ENCODE measurements around the gene FSTL5.
"Not testable (repeated sequence)": the region's sequence is repeated elsewhere in the genome, so short reads cannot be mapped to it uniquely, and the experiment has no call there.

The FSTL5 gene

DNA sequence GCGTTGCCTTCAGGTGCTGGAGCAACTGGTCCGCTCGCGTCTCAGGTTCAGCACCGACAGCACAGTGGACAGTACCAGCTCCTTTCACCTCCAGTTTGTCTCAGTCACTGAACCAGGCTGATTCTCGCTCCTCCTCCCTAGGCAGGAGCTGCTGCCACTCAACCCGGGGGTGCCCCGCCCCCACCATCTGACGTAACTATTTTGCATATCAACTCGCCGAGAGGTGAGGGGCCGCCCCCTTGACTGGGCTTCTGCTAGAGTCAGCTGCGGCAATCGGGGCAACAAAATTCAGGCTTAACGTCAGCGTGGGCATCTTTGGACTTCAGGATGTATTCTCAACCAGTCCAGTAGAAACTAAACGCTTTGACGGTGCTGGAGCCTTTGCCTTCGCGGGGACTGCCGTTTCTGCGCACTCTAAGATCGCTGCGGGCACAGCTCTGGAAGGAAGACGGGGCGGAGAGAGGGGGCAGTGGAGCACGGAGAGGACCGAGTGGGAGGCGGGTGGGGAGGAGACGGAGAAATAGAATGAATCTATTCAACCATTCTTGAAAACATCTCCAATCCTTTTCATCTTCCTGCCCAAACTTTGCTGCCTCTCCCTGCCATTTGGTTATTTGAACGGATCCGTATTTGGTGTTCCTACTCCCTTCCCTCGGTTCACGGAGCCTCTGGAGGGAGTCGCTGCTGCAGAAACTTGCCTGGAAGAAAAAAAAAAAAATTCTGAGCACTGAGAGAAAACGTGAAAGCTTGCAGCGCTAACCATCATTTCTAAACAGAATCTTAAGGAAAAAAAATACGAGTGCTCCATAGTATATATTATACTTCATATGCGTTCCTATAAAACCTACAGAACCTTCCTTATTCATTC, at the start of gene FSTL5:
TSS of gene FSTL5 (minus strand) at position 109 of the 868 bp plus-strand sequence. CDS start 52,604 bp downstream, outside the sequence.
- Histone ChIP-seq H3K27ac (ENCODE audit: low read depth, low read length) (no peak within 1 kb of the TSS), H3K4me3 (ENCODE audit: low read depth, low read length) (peak within 1 kb of the TSS; percentile 94), H3K36me3 (ENCODE audit: control insufficient read depth, insufficient read depth, low read length) (no peaks in the 10 kb centered on the region), H3K4me1 (ENCODE audit: control insufficient read depth, insufficient read depth, low read length) (peaks cover 7% of the 10 kb centered on the region), H3K27me3 (ENCODE audit: control insufficient read depth, insufficient read depth, low read length) (no peaks in the 10 kb centered on the region), H3K9me3 (ENCODE audit: control insufficient read depth, insufficient read depth, low read length) (no peaks in the 10 kb centered on the region), H3K9ac (ENCODE audit: low read depth, low read length) (peak within 1 kb of the TSS; percentile 74)

DNA sequence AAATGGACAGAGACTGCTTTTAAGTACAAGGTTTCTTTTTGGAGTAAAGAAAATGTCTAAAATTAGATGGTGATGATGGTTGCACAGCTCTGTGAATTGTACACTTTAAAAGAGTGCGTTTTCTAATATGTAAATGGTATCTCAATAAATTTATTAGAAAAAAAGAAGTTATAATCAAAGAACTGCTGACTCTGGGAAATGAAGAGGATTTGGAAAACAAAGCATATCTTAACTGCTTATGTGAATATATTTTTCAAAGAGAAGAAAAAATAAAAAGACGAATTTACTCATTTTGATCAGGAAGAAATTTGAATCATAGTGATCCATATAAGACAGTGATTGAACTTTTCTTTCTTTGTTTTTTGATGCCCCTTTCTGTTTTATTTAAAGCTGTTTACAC, 45.9 kb upstream of the FSTL5 start:
- Histone ChIP-seq H3K27me3 (ENCODE audit: control insufficient read depth, insufficient read depth, low read length) (no peaks in the 10 kb centered on the region), H3K36me3 (ENCODE audit: control insufficient read depth, insufficient read depth, low read length) (no peaks in the 10 kb centered on the region), H3K27ac (ENCODE audit: low read depth, low read length) (no peak overlapping the region), H3K9me3 (ENCODE audit: control insufficient read depth, insufficient read depth, low read length) (no peaks in the 10 kb centered on the region), H3K4me1 (ENCODE audit: control insufficient read depth, insufficient read depth, low read length) (no peaks in the 10 kb centered on the region), H3K9ac (ENCODE audit: low read depth, low read length) (no peak overlapping the region), H3K4me3 (ENCODE audit: low read depth, low read length) (no peak overlapping the region)

DNA sequence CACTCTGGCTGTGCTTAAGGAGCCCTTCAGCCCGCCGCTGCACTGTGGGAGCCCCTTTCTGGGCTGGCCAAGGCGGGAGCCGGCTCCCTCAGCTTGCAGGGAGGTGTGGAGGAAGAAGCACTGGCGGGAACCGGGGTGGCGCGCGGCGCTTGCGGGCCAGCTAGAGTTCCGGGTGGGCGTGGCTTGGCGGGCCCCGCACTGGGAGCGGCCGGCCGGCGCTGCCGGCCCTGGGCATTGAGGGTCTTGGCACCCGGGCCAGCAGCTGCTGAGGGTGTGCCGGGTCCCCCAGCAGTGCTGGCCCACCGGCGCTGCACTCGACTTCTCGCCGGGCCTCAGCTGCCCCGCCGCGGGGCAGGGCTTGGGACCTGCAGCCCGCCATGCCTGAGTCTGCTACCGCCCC, 39.7 kb upstream of the FSTL5 start:
- not testable (repeated sequence) for H3K9ac ChIP-seq (ENCODE audit: low read depth, low read length); H3K27ac ChIP-seq (ENCODE audit: low read depth, low read length); H3K9me3 ChIP-seq (ENCODE audit: control insufficient read depth, insufficient read depth, low read length); H3K4me1 ChIP-seq (ENCODE audit: control insufficient read depth, insufficient read depth, low read length); H3K4me3 ChIP-seq (ENCODE audit: low read depth, low read length); H3K27me3 ChIP-seq (ENCODE audit: control insufficient read depth, insufficient read depth, low read length); H3K36me3 ChIP-seq (ENCODE audit: control insufficient read depth, insufficient read depth, low read length)

DNA sequence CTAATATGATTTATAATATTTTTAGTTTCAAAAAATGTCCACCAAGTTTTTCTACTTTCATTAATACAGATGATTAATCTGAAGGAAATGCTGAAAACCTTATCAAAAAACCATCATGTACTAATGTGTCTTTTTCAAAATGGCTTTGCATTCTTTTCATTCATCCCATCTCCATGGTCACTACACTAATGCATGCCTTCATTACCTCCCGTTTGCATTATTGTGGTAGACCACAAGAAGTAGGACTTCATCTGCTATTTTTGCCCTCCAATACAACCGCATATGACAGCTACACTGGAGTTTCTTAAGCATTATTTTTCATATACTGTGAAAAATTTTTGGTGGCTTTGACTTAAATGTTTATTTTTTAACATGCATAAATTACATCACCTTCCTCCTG, 37.9 kb upstream of the FSTL5 start:
- Histone ChIP-seq H3K4me1 (ENCODE audit: control insufficient read depth, insufficient read depth, low read length) (no peaks in the 10 kb centered on the region), H3K9ac (ENCODE audit: low read depth, low read length) (no peak overlapping the region), H3K36me3 (ENCODE audit: control insufficient read depth, insufficient read depth, low read length) (no peaks in the 10 kb centered on the region), H3K27ac (ENCODE audit: low read depth, low read length) (no peak overlapping the region), H3K9me3 (ENCODE audit: control insufficient read depth, insufficient read depth, low read length) (no peaks in the 10 kb centered on the region), H3K4me3 (ENCODE audit: low read depth, low read length) (no peak overlapping the region), H3K27me3 (ENCODE audit: control insufficient read depth, insufficient read depth, low read length) (no peaks in the 10 kb centered on the region)

DNA sequence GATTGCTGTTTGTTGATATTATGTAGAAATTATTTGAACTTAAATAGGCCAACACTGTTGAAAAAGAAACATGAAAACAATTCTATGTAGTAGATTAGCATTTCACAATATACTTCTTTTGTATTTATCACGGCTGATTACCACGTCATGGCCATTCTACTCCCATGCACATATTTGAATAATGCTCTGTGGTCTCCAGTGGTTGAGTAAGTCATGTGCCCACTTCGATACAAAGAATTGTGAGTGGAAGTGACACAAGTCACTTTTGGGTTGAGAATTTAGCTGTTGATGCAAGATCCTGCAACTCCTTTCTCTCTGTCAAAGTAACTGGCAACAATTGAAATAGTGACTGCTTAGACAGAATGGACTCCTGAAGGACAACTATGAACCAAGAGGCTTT, 6.7 kb upstream of the FSTL5 start:
- H3K27ac ChIP-seq (ENCODE audit: low read depth, low read length), result no peak overlapping the region
- no peaks in the 10 kb centered on the region for H3K27me3 ChIP-seq (ENCODE audit: control insufficient read depth, insufficient read depth, low read length)
- no peak overlapping the region for H3K4me3 ChIP-seq (ENCODE audit: low read depth, low read length)
- H3K4me1 ChIP-seq (ENCODE audit: control insufficient read depth, insufficient read depth, low read length), result no peaks in the 10 kb centered on the region
- no peaks in the 10 kb centered on the region for H3K9me3 ChIP-seq (ENCODE audit: control insufficient read depth, insufficient read depth, low read length)
- no peak overlapping the region for H3K9ac ChIP-seq (ENCODE audit: low read depth, low read length)
- no peaks in the 10 kb centered on the region for H3K36me3 ChIP-seq (ENCODE audit: control insufficient read depth, insufficient read depth, low read length)

DNA sequence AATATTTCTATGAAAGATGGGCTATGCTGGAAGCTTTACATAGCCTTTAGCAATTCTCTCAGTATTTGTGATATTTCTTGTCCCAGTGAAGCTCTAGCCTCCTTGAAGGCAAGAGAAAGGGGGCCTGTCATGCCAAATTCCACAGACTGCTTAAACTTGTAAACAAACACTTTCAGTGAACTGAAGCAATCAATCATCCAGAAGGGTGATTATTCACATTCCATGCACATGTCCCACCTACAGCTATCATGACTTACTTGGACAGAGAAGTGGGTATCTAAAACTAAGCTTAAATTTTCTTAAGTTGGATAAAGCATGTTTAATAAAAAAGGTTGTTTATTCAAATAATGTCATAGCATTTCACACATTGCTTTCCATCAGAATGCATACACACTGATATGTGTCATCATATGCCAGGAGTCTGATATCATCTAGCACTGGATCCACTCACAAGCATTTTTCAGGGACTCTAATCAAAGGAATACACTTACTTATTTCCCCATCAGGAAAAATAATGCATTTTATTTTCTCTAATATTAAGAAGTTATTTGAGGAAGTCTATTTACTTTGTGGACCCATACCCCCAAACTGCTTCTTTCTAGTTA, 1.2 kb upstream of the FSTL5 start:
- H3K4me1 ChIP-seq (ENCODE audit: control insufficient read depth, insufficient read depth, low read length), result peaks cover 7% of the 10 kb centered on the region
- H3K36me3 ChIP-seq (ENCODE audit: control insufficient read depth, insufficient read depth, low read length), result no peaks in the 10 kb centered on the region
- no peak overlapping the region for H3K9ac ChIP-seq (ENCODE audit: low read depth, low read length)
- H3K27ac ChIP-seq (ENCODE audit: low read depth, low read length), result no peak overlapping the region
- H3K27me3 ChIP-seq (ENCODE audit: control insufficient read depth, insufficient read depth, low read length), result no peaks in the 10 kb centered on the region
- H3K9me3 ChIP-seq (ENCODE audit: control insufficient read depth, insufficient read depth, low read length), result no peaks in the 10 kb centered on the region
- 0 out of 2 replicates have a peak overlapping the region, but pooled peaks have one; percentile 94 for H3K4me3 ChIP-seq (ENCODE audit: low read depth, low read length)

DNA sequence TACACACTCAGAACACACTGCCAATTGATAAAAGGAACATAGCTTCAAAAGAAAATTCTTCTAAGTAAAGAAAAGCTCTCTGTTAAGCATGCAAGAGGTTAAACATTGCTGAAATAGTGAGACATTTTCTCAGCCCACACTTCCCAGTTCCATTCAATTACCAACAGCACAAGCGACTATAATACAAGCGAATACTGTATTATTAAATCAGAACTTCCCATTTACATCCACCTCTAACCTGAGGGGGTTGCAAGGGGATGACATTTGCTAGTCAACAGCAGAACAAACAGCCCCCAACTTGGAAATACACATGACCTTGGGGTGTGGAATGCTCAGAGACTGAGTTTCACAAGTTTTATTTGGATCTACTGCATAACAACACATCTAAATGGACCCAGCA, 1.1 kb downstream of the FSTL5 start:
- Histone ChIP-seq H3K4me3 (ENCODE audit: low read depth, low read length) (no peak overlapping the region), H3K27ac (ENCODE audit: low read depth, low read length) (no peak overlapping the region), H3K9me3 (ENCODE audit: control insufficient read depth, insufficient read depth, low read length) (no peaks in the 10 kb centered on the region), H3K27me3 (ENCODE audit: control insufficient read depth, insufficient read depth, low read length) (no peaks in the 10 kb centered on the region), H3K36me3 (ENCODE audit: control insufficient read depth, insufficient read depth, low read length) (no peaks in the 10 kb centered on the region), H3K9ac (ENCODE audit: low read depth, low read length) (no peak overlapping the region), H3K4me1 (ENCODE audit: control insufficient read depth, insufficient read depth, low read length) (peaks cover 13% of the 10 kb centered on the region)

DNA sequence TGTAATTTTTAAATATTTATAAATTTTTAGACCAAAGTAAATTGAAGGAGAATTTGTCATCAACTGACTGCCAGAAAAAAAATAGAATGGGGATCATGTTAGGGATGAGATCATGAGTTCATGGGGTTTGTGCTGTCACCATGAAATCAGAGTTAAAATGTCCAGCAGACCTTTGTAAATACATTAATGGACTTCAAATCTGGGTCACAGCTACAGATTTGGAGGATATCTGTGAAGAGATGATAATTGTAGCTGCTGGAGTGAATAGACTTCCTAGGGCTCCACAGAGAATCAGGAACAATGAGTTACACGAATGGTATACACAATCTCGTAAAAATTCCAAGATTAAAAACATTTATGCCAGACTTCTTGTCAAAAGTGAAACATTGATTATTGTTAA, 6.6 kb downstream of the FSTL5 start:
- Histone ChIP-seq H3K27me3 (ENCODE audit: control insufficient read depth, insufficient read depth, low read length) (no peaks in the 10 kb centered on the region), H3K4me3 (ENCODE audit: low read depth, low read length) (no peak overlapping the region), H3K27ac (ENCODE audit: low read depth, low read length) (no peak overlapping the region), H3K9me3 (ENCODE audit: control insufficient read depth, insufficient read depth, low read length) (no peaks in the 10 kb centered on the region), H3K9ac (ENCODE audit: low read depth, low read length) (no peak overlapping the region), H3K36me3 (ENCODE audit: control insufficient read depth, insufficient read depth, low read length) (no peaks in the 10 kb centered on the region), H3K4me1 (ENCODE audit: control insufficient read depth, insufficient read depth, low read length) (peaks cover 11% of the 10 kb centered on the region; the same call in 1 of the 2 replicates)

DNA sequence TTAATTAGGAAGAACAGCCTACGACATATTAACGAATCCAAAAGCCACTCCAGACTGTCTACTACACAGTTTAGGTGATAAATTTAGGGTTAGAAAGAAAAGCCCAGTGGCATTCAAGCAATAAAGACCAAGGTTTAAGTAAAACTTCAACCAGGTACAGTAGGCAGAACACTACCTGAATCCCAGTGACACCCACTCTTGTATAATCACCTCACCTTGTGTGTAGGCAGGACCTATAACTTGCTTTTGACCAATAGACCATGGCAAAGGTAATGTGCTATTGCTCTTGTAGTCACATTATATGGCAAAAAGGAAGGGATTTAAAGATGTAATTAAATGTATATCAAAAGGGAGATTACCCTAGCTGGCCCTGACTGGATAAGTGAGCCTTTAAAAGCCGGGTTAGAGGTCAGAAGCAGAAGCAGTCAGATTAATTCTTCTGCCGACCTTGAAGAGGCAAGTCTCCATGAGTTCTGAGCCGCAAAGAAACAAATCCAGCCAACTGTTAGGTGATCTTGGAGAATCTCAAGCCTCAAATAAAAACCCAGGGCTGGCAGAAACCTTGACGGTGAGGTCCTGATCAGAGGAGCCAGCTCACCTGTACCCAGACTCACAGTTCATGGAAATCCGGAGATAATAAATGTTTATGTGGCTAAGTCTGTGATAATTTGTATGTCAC, 8.8 kb downstream of the FSTL5 start:
- Histone ChIP-seq H3K27ac (ENCODE audit: low read depth, low read length) (no peak overlapping the region), H3K36me3 (ENCODE audit: control insufficient read depth, insufficient read depth, low read length) (no peaks in the 10 kb centered on the region), H3K4me1 (ENCODE audit: control insufficient read depth, insufficient read depth, low read length) (peaks cover 14% of the 10 kb centered on the region; the same call in 1 of the 2 replicates)

DNA sequence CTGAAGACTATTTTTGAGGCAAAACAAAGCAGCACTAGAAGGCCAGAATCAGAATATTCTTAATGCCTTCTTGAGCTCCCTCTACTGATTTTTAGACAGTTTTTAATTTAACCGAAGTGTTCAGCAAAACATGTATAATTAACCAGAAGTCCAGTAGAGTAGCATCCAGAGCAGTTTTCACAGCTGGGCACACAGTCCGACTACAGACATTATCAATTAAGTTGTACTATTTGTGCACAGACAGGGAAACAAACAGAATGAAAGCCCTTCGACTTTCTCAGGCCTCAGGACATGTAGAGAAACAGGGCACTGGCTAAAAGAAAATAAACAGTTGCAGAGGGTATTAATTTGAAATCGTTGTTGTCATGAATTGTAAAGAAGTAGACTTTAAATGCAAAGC, 11.9 kb downstream of the FSTL5 start:
- H3K27ac ChIP-seq (ENCODE audit: low read depth, low read length), result no peak overlapping the region
- H3K36me3 ChIP-seq (ENCODE audit: control insufficient read depth, insufficient read depth, low read length), result no peaks in the 10 kb centered on the region
- H3K27me3 ChIP-seq (ENCODE audit: control insufficient read depth, insufficient read depth, low read length), result no peaks in the 10 kb centered on the region
- no peak overlapping the region for H3K9ac ChIP-seq (ENCODE audit: low read depth, low read length)
- no peak overlapping the region for H3K4me3 ChIP-seq (ENCODE audit: low read depth, low read length)
- peaks cover 3% of the 10 kb centered on the region; the same call in 1 of the 2 replicates for H3K4me1 ChIP-seq (ENCODE audit: control insufficient read depth, insufficient read depth, low read length)
- no peaks in the 10 kb centered on the region for H3K9me3 ChIP-seq (ENCODE audit: control insufficient read depth, insufficient read depth, low read length)

More for the DNA sequence above, 8.8 kb downstream of the FSTL5 start:
- no peak overlapping the region for H3K4me3 ChIP-seq (ENCODE audit: low read depth, low read length)
- no peaks in the 10 kb centered on the region for H3K27me3 ChIP-seq (ENCODE audit: control insufficient read depth, insufficient read depth, low read length)
- no peak overlapping the region for H3K9ac ChIP-seq (ENCODE audit: low read depth, low read length)
- no peaks in the 10 kb centered on the region for H3K9me3 ChIP-seq (ENCODE audit: control insufficient read depth, insufficient read depth, low read length)

DNA sequence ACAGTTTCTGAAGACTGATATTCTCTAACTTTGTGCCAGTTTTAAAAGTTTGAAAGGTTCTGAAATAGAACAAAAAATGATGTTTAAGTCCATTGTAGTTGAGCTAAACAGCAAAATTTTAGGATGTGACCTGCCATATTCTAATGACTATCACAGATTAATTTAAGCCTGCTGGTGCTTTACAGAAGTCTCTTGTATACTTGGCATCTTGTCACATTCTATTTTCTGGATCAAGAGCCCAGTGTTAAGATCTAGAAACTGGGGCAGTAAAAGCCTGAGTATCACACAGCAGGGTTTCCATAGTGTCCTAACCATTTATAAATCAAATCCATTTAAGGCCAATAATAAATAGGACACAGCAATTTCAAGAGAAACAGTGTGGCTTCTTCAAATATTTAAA, 12.4 kb downstream of the FSTL5 start:
- Histone ChIP-seq H3K9ac (ENCODE audit: low read depth, low read length) (no peak overlapping the region), H3K27me3 (ENCODE audit: control insufficient read depth, insufficient read depth, low read length) (no peaks in the 10 kb centered on the region), H3K36me3 (ENCODE audit: control insufficient read depth, insufficient read depth, low read length) (no peaks in the 10 kb centered on the region), H3K9me3 (ENCODE audit: control insufficient read depth, insufficient read depth, low read length) (no peaks in the 10 kb centered on the region), H3K27ac (ENCODE audit: low read depth, low read length) (no peak overlapping the region), H3K4me3 (ENCODE audit: low read depth, low read length) (no peak overlapping the region), H3K4me1 (ENCODE audit: control insufficient read depth, insufficient read depth, low read length) (peaks cover 3% of the 10 kb centered on the region; the same call in 1 of the 2 replicates)
